Amniotic stem cell (primary cell): ENCODE results near the gene RFPL4AL1.
"Not testable (repeated sequence)": the region's sequence is repeated elsewhere in the genome, so short reads cannot be mapped to it uniquely, and the experiment has no call there.

Experiments
- DNase-seq: peaks from one replicate; lab custom pipeline; 2025; lab: John Stamatoyannopoulos, UW

RFPL4AL1 gene

DNA sequence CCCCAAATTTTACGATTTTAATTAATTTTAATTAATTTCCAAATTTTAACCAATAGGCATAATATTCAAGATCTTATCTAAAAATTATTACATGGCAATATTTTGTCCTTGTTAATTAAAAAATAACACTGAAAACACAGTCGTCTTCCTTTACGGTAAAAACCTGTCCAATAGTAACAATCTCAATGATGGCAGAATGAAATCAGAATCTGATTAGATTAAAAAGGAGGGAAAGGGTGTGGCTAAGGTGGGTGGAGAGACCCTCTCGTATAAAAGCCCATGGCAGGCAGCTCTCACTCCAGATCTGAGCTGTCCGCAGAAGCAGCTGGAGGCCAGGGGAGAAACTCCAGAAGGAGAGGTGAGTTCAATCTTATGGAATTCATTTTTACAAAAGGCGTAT, at the start of gene RFPL4AL1:
RFPL4AL1 (plus strand) TSS at position 301 of the 400 bp plus-strand sequence. CDS start 2,687 bp downstream, outside the sequence.
- DNase-seq = not testable (repeated sequence)

DNA sequence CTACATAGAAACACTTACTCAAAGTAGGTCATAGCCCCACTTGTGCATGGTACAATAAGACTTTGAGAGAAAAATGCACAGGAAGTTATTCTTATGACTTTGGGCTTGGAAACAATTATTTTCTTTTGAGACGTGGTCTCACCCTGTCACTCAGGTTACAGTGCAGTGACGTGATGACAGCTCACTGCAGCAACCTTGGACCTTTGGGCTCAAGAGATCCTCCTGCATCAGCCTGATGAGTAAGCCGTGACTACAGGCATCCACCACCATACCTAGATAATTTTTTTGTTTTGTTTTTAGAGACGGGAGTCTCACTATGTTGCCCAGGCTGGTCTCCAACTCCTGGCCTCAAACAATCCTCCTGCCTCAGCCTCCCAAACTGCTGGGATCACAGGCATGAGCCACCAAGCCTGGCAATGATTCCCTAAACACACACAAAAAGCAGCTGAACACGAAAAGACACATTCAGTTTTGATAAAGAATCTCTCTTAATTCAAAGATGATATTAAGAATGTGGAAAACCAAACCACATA, 48.6 kb upstream of the RFPL4AL1 start:
- no peak for DNase-seq

GRCh38 chr19:55720801-55721200, 48.1 kb upstream of the RFPL4AL1 start:
- DNase-seq = no peak

DNA sequence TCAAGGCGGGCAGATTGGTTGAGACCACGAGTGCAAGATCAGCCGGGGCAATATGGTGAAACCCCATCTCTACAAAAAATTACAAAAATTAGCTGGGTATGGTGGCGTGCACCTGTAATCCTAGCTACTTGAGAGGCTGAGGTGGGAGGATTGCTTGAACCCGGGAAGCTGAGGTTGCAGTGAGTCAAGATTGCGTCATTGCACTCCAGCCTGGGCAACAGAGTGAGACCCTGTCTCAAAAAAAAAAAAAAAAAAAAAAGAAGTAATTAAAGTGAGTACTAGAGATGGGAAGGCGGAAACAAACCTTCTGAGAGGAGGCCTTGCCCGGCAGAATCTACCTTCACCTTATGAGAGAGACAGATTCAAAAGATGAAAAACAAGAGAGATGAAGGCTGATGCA, 45.4 kb upstream of the RFPL4AL1 start:
- no peak for DNase-seq

DNA sequence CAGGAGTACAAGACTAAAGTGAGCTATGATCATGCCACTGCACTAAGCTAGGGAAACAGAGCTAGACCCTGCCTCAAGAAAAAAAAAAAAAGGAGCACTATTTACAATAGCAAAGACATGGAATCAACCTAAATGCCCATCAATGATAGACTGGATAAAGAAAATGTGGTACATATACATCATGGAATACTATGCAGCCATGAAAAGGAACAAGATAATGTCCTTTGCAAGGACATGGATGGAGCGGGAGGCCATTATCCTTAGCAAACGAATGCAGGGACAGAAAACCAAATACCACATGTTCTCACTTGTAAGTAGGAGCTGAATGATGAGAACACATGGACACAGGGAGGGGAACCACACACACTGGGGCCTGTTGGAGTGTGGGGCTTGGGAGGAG, 38.5 kb upstream of the RFPL4AL1 start:
- DNase-seq = not testable (repeated sequence)

- no peak for DNase-seq
These were observed 30.6 kb upstream of the RFPL4AL1 start, which contains the start of gene NLRP9 for GRCh38 chr19:55738302-55738701. Gene NLRP9 (minus strand): TSS chr19:55738402. CDS start chr19:55738374, 28 bp downstream.

GRCh38 chr19:55750715-55751114, 18.2 kb upstream of the RFPL4AL1 start:
- DNase-seq = no peak

DNA sequence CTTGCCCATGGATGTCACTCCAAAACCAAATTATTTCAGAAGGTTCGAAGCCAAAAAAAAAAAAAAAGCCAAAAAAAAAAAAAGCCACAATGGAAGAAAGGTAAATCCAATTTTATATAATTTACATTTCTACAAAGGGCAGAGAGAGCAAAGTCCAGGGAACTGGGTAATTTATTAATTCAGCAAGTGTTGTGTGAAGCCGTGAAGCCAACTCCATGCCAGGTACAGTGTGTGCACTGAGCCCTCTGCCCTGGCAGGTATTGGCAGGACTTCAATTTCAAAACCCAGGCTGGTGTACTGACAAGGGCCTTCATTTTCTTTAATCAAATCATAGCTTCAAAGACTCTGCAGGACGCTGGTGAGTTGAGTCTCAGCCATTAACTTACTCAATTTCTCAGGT, 15.5 kb upstream of the RFPL4AL1 start:
- no peak for DNase-seq

DNA sequence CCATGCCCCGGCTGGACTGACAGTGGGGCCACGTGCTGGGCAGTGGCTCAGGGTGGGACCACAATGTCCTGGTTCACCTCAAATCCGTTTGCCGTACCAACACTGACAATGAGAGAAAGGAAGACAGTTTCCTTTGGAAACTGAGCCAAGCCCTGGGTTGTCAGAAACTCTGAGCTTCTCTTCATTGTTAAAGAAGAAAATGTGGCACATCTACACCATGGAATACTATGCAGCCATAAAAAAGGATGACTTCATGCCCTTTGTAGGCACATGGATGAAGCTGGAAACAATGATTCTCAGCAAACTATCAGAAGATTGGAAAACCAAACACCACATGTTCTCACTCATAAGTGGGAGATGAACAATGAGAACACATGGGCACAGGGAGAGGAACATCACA, 12.1 kb upstream of the RFPL4AL1 start:
- DNase-seq = not testable (repeated sequence)

DNA sequence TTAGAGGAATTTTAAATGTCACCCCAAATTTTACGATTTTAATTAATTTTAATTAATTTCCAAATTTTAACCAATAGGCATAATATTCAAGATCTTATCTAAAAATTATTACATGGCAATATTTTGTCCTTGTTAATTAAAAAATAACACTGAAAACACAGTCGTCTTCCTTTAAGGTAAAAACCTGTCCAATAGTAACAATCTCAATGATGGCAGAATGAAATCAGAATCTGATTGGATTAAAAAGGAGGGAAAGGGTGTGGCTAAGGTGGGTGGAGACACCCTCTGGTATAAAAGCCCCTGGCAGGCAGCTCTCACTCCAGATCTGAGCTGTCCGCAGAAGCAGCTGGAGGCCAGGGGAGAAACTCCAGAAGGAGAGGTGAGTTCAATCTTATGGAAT, 10.1 kb upstream of the RFPL4AL1 start, which contains the start of gene RFPL4A:
RFPL4A (plus strand) TSS at position 301 of the 400 bp plus-strand sequence. CDS start 2,704 bp downstream, outside the sequence.
- not testable (repeated sequence) for DNase-seq

GRCh38 chr19:55766466-55766865, 2.5 kb upstream of the RFPL4AL1 start:
- DNase-seq = no peak

GRCh38 chr19:55769632-55770031, 714 bp downstream of the RFPL4AL1 start:
- not testable (repeated sequence) for DNase-seq

GRCh38 chr19:55777528-55777927, 8.6 kb downstream of the RFPL4AL1 start:
- DNase-seq = no peak

DNA sequence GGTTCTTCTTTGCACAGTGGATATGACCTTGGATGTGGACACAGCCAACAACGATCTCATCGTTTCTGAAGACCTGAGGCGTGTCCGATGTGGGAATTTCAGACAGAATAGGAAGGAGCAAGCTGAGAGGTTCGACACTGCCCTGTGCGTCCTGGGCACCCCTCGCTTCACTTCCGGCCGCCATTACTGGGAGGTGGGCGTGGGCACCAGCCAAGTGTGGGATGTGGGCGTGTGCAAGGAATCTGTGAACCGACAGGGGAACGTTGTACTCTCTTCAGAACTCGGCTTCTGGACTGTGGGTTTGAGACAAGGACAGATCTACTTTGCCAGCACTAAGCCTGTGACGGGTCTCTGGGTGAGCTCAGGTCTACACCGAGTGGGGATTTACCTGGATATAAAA, 9.4 kb downstream of the RFPL4AL1 start:
- no peak for DNase-seq

DNA sequence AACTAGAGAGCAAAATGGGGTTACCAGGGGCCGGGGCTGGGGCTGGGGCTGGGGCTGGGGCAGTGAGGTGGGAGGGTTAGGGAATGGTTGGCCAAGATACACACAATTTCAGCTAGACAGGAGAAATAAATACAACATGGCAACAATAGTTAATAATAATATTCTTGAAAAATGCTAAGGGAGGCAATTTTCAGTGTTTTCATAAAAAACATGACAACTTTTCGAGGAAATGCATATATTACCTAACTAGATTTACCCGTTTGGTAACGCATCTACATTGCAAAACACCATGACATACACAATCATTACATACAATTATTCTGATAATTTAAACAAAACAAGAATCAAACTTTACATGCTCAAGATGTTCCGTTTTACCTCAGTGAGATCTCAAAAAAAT, 12.2 kb downstream of the RFPL4AL1 start:
- no peak for DNase-seq

DNA sequence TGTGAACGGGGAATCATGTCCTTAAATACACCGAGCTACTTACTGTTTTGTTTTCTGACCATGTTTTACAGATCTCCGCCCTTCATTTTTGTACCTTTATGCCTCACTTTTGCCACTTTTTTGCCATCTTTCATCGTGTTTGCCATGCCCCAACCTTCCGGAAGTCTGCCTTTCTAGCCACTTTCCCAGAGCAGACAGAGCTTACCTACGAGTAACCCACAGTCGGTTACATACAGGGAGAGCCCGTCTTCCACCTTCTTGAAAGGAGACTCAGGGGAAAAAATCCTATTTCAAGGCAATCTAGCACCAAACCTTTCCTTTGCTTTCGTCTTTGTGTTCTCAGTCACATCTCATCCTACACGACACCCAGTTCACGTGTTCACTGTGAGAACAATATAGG, 26.1 kb downstream of the RFPL4AL1 start:
- no peak for DNase-seq

- no peak for DNase-seq
These were observed 32.5 kb downstream of the RFPL4AL1 start for GRCh38 chr19:55801416-55801815.

- no peak for DNase-seq
These were observed 33.4 kb downstream of the RFPL4AL1 start for GRCh38 chr19:55802281-55802680.

DNA sequence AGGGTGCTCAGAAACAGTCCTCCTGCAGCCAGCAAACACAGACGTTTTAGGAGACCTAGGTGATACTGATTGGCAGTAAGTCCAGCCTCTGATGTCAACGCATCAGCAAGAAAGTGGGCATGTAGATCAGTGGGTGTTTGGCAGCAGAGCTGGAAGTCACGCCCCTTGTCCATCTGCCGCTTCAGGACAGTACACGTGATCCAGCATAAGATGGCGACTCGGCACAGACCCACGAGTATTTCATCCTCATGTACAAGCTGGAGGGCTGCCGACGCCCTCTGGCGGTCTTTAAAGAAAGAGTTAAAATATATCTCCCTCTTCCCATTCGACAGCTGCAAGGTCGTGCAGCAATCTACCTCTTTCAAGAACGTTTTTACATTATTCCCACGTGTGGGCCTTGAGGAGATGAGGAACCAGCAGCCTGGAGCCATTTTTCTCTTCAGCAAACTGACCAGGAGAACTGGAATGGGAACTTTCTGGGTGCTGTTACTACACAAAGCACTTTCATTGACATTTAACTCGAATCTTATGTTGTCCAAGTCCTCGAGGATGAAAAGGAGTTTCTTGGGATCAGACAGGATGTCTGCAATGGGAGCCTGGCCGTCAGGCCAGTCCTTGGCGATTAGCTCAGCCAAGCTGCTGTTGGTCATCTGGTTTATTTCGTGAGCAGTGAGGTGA, 40.6 kb downstream of the RFPL4AL1 start:
- DNase-seq = no peak

DNA sequence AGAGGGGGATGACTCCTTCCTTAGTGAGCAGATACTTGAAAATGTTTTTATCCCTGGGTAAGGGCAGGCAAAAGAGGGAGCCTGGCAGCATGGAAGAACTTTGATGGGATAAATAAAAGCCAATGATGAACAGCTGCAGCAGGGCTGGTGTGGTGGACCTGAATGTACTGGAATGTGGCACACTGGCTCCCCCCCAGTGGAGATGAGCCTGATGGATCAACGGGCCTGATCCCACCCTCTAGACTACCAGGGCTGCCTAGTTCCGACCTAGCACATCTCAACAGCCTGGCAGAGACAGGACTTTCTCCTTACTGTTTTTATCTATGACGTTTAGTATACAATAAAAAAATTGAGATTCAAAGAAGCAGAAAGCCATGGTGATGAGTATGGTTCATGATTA, 42.4 kb downstream of the RFPL4AL1 start:
- DNase-seq = no peak

DNA sequence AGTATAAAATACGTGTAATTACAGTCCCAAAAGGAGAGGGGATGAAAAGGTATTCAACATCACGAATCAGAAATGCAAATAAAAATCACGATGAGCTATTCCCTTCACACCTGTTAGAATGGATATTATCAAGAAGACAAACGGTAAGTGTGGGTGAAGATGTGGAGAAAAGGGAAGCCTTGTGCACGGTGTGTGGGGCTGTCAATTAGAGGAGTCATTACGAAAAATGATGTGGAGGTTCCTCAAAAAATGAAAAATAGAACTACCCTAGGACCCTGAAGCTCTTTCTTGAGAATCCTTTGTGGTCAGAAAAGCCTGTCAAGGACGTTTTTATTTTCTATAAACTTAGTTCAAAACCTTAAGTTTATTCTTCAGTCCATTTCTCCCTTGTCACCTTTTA, 43.5 kb downstream of the RFPL4AL1 start:
- no peak for DNase-seq

- DNase-seq = no peak
These were observed 45.0 kb downstream of the RFPL4AL1 start for GRCh38 chr19:55813906-55814305.

- no peak for DNase-seq
These were observed 51.1 kb downstream of the RFPL4AL1 start for GRCh38 chr19:55820037-55820436.
